Esophagus muscularis mucosa (tissue), 3 donors: Measurements from ENCODE around the gene EXOSC10.

Experiments used
- POLR2A ChIP-seq: fragments of 450-650 bp; IDR thresholded peaks from one replicate; pipeline ENCODE4 v1.6.1; 2017; ENCODE audit warnings: antibody characterized with exemption, moderate library complexity, mild to moderate bottlenecking, low read depth
- POLR2AphosphoS5 ChIP-seq, 2 donors: sonication (generic); formaldehyde crosslinking; IDR thresholded peaks; one replicate each; pipeline ENCODE4 v1.6.1; 2017; ENCODE audit warnings: antibody characterized with exemption in 2 of 2
- TF ChIP-seq, protein P1 (sequence below), 3 experiments: fragments of 200-600 bp in 2 of 3; fragments of 450-650 bp in 1 of 3; sonication (generic) in 2 of 3; IDR thresholded peaks; one replicate each; pipeline ENCODE4 v1.5.1; 2017 to 2019; ENCODE audit warnings: antibody characterized with exemption in 3 of 3, mild to moderate bottlenecking in 2 of 3, moderate library complexity in 1 of 3

DNA sequence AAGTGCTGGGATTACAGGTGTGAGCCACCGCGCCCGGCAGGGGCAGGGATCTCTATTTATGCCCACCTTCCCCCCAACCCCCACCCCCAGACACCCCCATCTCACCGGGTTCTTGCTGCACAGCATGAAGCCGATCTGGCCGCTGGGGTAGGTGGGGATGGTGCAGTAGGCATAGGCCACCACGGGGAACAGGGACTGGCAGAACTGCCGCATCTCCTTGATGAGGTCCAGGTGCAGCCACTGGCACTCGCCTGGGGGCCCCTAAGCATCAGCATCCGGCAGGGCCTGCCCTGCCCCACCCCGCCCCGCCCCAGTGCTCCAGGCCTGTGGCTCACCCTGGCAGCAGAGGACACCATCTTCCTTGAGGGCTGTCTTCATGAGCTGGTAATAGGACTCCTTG is 44.0 kb downstream of the EXOSC10 start:
- TF ChIP-seq POLR2A (no peak), POLR2AphosphoS5 (IDR thresholded peaks at IDR 0.05) (no peak)
- TF ChIP-seq, protein P1, sequence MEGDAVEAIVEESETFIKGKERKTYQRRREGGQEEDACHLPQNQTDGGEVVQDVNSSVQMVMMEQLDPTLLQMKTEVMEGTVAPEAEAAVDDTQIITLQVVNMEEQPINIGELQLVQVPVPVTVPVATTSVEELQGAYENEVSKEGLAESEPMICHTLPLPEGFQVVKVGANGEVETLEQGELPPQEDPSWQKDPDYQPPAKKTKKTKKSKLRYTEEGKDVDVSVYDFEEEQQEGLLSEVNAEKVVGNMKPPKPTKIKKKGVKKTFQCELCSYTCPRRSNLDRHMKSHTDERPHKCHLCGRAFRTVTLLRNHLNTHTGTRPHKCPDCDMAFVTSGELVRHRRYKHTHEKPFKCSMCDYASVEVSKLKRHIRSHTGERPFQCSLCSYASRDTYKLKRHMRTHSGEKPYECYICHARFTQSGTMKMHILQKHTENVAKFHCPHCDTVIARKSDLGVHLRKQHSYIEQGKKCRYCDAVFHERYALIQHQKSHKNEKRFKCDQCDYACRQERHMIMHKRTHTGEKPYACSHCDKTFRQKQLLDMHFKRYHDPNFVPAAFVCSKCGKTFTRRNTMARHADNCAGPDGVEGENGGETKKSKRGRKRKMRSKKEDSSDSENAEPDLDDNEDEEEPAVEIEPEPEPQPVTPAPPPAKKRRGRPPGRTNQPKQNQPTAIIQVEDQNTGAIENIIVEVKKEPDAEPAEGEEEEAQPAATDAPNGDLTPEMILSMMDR (IDR thresholded peaks at IDR 0.05): no peak
